ENCODE data around the gene MYO9A.

MYO9A gene

GRCh38 chr15:71801935-71802655 is 315.9 kb downstream of the MYO9A start:
- H3K4me3 ChIP-seq (ENCODE audit: low read depth, low read length): no peak overlapping the region
- TF ChIP-seq CTCF (IDR thresholded peaks at IDR 0.05; ENCODE audit: low read depth, low read length) (no peak), MYC (IDR thresholded peaks at IDR 0.05; ENCODE audit: low read depth, low read length) (no peak), MAX (IDR thresholded peaks at IDR 0.05; ENCODE audit: low read depth, low read length) (no peak), POLR2A (IDR thresholded peaks at IDR 0.05; ENCODE audit: extremely low read depth, insufficient read length) (no peak)
- no peak for DNase-seq (ENCODE audit: low read depth)

DNA sequence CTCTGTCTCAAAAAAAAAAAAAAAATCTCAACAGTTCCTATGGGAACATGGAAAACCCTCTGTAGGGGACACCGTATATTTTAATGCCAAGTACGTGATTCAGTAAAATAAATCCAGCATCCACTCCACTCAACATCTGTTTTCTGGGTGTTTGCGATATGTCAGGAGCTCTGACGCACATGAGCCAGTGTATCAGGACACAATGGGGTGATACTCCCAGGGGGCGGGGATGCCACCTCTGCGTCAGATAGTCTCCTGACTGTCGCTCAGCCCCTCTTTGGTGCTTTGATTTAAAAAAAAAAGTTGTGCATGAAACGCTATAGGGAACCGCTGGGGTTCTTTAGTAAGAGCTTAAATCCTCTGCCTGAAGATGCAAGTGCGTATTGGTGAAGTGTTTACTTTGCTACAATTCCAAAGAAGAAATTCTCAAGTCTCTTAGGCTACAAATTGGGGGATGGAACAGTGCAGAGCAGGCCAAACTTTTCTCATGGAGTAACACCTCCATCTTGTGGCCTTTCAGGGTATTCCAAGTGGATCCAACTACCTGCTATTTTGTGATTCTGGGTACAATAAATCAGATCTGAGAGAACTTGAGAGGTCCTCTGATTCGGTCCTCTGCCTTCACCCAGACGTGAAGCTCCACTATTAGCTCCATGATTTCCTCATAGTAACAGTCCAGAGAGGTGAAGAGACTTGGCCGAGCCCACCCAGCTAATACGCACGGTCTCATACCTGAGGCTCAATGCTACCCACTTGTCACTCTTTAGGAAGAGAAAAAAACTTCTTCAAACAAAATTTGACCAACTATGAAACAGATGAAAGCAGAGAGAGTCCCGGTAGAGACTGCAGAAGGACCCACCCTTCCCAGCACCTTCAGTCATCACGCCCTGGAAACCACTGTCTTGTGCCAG is 316.9 kb downstream of the MYO9A start:
- peak; percentile 60 for TF ChIP-seq CTCF (IDR thresholded peaks at IDR 0.05; ENCODE audit: low read depth, low read length)
- no peak for TF ChIP-seq POLR2A (IDR thresholded peaks at IDR 0.05; ENCODE audit: extremely low read depth, insufficient read length)

DNA sequence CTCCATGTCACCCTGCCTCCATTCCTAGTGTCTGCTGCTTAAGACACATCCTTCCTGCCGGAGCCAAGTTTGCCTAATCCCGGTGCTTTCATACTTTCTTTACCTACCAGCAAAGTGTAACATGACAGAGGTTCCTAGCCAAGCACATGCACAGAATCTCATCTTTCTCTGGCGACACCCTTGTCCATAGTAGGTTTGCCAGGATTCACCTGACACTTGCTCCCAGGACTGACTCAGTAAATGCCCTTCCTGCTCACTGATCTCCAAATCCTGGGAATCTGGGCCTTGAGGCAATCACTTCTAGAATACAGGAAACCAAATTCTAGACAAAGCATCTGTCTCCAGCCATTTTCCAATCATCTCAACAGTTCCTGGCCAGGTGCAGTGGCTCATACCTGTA is 317.8 kb downstream of the MYO9A start:
- H3K4me3 ChIP-seq (ENCODE audit: low read depth, low read length): no peak overlapping the region
- no peak for TF ChIP-seq MAX (IDR thresholded peaks at IDR 0.05; ENCODE audit: low read depth, low read length)
- DNase-seq (ENCODE audit: low read depth): no peak

More for the DNA sequence above, 316.9 kb downstream of the MYO9A start:
- no peak overlapping the region for H3K4me3 ChIP-seq (ENCODE audit: low read depth, low read length)
- peak; percentile 57 for DNase-seq (ENCODE audit: low read depth)

DNA sequence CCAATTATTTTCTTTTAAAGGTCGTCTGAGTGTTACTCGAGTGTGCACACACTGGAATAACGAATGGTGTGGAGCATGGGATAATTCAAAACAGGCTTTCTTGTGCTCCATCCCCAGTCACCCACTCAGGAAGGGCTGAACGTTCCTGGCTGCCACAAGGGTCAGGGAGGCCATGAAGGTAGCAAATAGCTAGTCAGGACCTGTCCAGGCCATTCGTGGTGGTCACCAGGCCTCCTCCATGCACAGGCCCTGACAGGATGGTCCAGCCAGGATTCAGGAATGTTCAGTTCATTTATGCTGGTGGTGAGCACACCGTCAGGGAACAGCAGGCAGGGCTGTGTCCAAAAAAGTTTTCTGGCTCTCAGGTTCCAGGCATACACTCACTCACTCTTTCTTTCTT is 319.3 kb downstream of the MYO9A start:
- H3K4me3 ChIP-seq (ENCODE audit: low read depth, low read length): no peak overlapping the region
- TF ChIP-seq MYC (IDR thresholded peaks at IDR 0.05; ENCODE audit: low read depth, low read length) (no peak), POLR2A (IDR thresholded peaks at IDR 0.05; ENCODE audit: extremely low read depth, insufficient read length) (no peak), MAX (IDR thresholded peaks at IDR 0.05; ENCODE audit: low read depth, low read length) (no peak), CTCF (IDR thresholded peaks at IDR 0.05; ENCODE audit: low read depth, low read length) (no peak)
- DNase-seq (ENCODE audit: low read depth): no peak

DNA sequence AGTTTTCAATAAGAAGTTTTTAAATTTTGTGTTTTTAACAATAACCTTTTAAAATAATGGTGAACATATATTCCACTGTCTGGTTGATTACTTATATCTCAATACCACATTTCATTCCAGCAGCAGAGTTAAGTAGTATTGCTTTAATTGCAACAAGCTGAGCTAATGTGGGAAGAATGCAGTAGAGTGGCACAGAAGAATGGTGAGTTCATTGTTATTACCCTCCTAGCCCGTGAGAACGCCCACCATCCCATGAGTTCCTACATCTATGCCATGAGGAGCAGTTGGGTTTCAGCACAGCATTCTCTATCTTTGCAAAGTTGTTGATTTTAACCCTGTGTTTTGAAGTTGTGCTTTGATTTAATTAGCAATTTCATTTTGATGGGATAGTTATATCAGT is 325.4 kb downstream of the MYO9A start:
- no peak overlapping the region for H3K4me3 ChIP-seq (ENCODE audit: low read depth, low read length)
- TF ChIP-seq MAX (IDR thresholded peaks at IDR 0.05; ENCODE audit: low read depth, low read length) (no peak), CTCF (IDR thresholded peaks at IDR 0.05; ENCODE audit: low read depth, low read length) (no peak), POLR2A (IDR thresholded peaks at IDR 0.05; ENCODE audit: extremely low read depth, insufficient read length) (no peak), MYC (IDR thresholded peaks at IDR 0.05; ENCODE audit: low read depth, low read length) (no peak)
- DNase-seq (ENCODE audit: low read depth): no peak

DNA sequence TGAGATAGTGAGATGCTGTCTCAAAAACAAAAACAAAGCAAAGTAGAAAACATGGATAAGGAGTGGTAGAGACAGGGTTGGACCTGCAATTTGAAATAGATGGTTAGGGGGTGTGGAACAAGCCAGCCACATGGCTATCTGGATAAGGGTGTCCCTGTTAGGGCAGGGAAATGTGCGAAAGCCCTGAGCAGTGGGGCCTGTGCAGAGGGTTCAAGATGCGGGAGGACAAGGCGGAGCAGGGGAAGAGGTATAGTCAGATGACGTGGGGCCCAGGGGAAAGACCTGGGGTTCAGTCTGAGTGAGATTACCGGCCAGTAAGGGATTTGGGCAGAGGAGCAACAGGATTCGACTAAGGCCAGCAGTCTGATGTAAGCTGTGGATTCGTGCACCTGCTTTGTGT is 326.0 kb downstream of the MYO9A start:
- no peak for DNase-seq (ENCODE audit: low read depth)
- TF ChIP-seq CTCF (IDR thresholded peaks at IDR 0.05; ENCODE audit: low read depth, low read length) (no peak), MAX (IDR thresholded peaks at IDR 0.05; ENCODE audit: low read depth, low read length) (no peak), MYC (IDR thresholded peaks at IDR 0.05; ENCODE audit: low read depth, low read length) (no peak), POLR2A (IDR thresholded peaks at IDR 0.05; ENCODE audit: extremely low read depth, insufficient read length) (no peak)
- no peak overlapping the region for H3K4me3 ChIP-seq (ENCODE audit: low read depth, low read length)
